KOPT-K1 (cell line): Measurements from ENCODE around the gene CLASP2.
"Not testable (repeated sequence)": the region's sequence is repeated elsewhere in the genome, so short reads cannot be mapped to it uniquely, and the experiment has no call there.

ENCODE experiments used
- H3K27ac ChIP-seq: fragments of 200-600 bp; sonication (generic); 2 replicates; pipeline ENCODE4 v1.5.1; 2016; ENCODE audit warnings: antibody characterized with exemption, mild to moderate bottlenecking, low read depth, low read length; ENCODE audit not compliant: poor library complexity, severe bottlenecking
- H3K36me3 ChIP-seq: fragments of 200-600 bp; sonication (generic); 2 replicates; pipeline ENCODE4 v1.5.1; 2017; ENCODE audit warnings: antibody characterized with exemption, mild to moderate bottlenecking, low read length, moderate library complexity; ENCODE audit not compliant: insufficient read depth
- H3K9me3 ChIP-seq: fragments of 200-600 bp; sonication (generic); 2 replicates; pipeline ENCODE4 v1.5.1; 2017; ENCODE audit warnings: antibody characterized with exemption, low read length, mild to moderate bottlenecking; ENCODE audit not compliant: insufficient read depth, poor library complexity, severe bottlenecking

Gene CLASP2

DNA sequence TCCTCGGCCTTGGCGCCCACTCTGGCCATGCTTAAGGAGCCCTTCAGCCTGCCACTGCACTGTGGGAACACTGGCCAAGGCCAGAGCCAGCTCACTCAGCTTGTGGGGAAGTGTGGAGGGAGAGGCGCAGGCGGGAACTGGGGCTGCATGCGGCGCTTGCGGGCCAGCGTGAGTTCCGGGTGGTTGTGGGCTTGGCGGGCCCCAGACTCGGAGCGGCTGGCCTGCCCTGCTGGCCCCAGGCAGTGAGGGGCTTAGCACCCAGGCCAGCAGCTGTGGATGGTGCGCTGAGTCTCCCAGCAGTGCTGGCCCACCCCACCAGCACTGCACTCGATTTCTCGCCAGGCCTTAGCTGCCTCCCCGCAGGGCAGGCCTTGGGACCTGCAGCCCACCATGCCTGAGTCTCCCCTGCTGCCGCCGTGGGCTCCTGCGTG lies 264.7 kb downstream of the CLASP2 start:
- H3K9me3 ChIP-seq, result peaks cover 13% of the 10 kb centered on the region
- no peaks in the 10 kb centered on the region for H3K36me3 ChIP-seq
- no peak overlapping the region for H3K27ac ChIP-seq

DNA sequence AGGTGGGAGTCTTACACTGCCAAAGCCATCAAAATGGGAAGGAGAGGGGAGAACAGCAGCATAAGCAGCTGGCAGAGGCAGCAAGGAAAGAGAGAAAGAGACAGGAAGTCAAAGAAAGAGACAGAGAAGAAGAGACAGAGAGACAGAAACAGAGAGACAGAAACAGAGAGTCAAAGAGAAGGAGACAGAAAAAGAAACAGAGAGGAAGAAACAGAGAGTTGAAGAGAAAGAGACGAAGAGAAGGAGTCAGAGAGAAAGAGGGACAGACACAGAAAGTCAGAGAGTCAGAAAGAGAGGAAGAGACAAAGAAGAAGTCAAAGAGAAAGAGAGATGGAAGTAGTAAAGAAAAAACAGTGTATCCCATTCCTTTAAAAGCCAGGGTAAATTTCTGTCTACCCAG lies 266.1 kb downstream of the CLASP2 start:
- not testable (repeated sequence) for H3K27ac ChIP-seq, H3K9me3 ChIP-seq, H3K36me3 ChIP-seq

DNA sequence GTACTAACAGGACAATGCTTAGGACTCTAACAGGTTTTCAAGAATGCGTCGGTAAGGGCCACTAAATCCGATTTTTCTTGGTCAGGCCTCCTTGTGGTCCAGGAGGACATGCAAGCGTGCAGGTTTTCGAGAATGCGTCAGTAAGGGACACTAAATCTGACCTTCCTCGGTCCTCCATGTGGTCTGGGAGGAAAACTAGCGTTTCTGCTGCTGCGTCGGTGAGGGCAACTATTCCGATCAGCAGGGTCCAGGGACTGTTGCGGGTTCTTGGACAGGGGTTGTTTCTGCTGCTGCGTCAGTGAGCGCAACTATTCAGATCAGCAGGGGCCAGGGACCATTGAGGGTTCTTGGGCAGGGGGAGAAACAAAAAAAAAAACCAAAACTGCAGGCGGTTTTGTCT lies 270.1 kb downstream of the CLASP2 start:
- Histone ChIP-seq H3K9me3 (no peaks in the 10 kb centered on the region), H3K27ac (no peak overlapping the region), H3K36me3 (no peaks in the 10 kb centered on the region)

DNA sequence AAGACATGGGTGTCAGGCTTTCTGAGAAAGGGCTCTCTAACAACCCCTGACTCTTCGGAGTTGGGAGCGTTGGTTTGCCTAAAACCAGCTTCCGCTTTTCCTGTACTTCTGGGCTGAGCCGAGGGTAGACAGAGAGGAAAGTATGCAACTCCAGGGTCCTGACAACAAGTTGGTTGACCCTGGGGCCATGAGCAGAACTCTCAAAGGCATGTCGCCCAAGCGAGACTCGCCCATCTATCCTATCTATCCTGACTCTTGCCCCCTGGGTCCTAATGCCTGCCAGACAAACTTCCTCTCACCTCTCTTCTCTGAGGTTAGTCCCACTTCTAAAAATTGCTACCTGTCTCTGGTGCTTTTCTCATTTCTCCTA lies 270.8 kb downstream of the CLASP2 start:
- not testable (repeated sequence) for H3K27ac ChIP-seq, H3K36me3 ChIP-seq, H3K9me3 ChIP-seq
